ENCODE measurements around the gene COG1. TPM values are rescaled to one million over a fixed set of nuclear protein-coding genes. Genes with fewer than 3 reads are reported as not detected.

The COG1 gene
- total RNA-seq, 1 donor, result 23.2 TPM

- no peaks in the 10 kb centered on the region for H3K27me3 ChIP-seq (ENCODE audit: insufficient read depth, low read length)
- no peak overlapping the region for H3K4me3 ChIP-seq (ENCODE audit: insufficient read depth, low read length)
- TF ChIP-seq CTCF (IDR thresholded peaks at IDR 0.05; ENCODE audit: extremely low read depth, low read depth, low read length), result no peak
- H3K36me3 ChIP-seq (ENCODE audit: insufficient read depth, low read length), result peaks cover 6% of the 10 kb centered on the region
- H3K9me3 ChIP-seq (ENCODE audit: low read depth, low read length), result no peaks in the 10 kb centered on the region
- H3K4me2 ChIP-seq (ENCODE audit: insufficient read depth, low read length), result no peak overlapping the region
- H3K4me1 ChIP-seq (ENCODE audit: insufficient read depth, low read length), result peaks cover 29% of the 10 kb centered on the region
- peaks cover 67% of the 10 kb centered on the region for H3K79me2 ChIP-seq (ENCODE audit: insufficient read depth, low read length)
- DNase-seq (ENCODE audit: insufficient read length, low spot score, missing footprints), result no peak
- no peak overlapping the region for H3K27ac ChIP-seq (ENCODE audit: low read depth, low read length)
- H2AFZ ChIP-seq (ENCODE audit: low read length), result no peak overlapping the region
- peaks cover 14% of the 10 kb centered on the region for H4K20me1 ChIP-seq (ENCODE audit: insufficient read depth, low read length)
These were observed 30.9 kb downstream of the COG1 start for GRCh38 chr17:73223626-73224230.

- Histone ChIP-seq H3K4me2 (ENCODE audit: insufficient read depth, low read length) (no peak overlapping the region), H3K27ac (ENCODE audit: low read depth, low read length) (no peak overlapping the region), H3K79me2 (ENCODE audit: insufficient read depth, low read length) (peaks cover 67% of the 10 kb centered on the region), H3K9me3 (ENCODE audit: low read depth, low read length) (no peaks in the 10 kb centered on the region), H4K20me1 (ENCODE audit: insufficient read depth, low read length) (peaks cover 19% of the 10 kb centered on the region), H3K27me3 (ENCODE audit: insufficient read depth, low read length) (no peaks in the 10 kb centered on the region), H3K4me1 (ENCODE audit: insufficient read depth, low read length) (peaks cover 34% of the 10 kb centered on the region), H3K4me3 (ENCODE audit: insufficient read depth, low read length) (no peak overlapping the region), H3K36me3 (ENCODE audit: insufficient read depth, low read length) (peaks cover 6% of the 10 kb centered on the region), H2AFZ (ENCODE audit: low read length) (no peak overlapping the region)
- DNase-seq (ENCODE audit: insufficient read length, low spot score, missing footprints), result no peak
- no peak for TF ChIP-seq CTCF (IDR thresholded peaks at IDR 0.05; ENCODE audit: extremely low read depth, low read depth, low read length)
These were observed 31.4 kb downstream of the COG1 start for GRCh38 chr17:73224237-73224636.

- H3K27ac ChIP-seq (ENCODE audit: low read depth, low read length), result peak overlapping the region; percentile 9
- H3K4me3 ChIP-seq (ENCODE audit: insufficient read depth, low read length), result no peak overlapping the region
- no peaks in the 10 kb centered on the region for H3K27me3 ChIP-seq (ENCODE audit: insufficient read depth, low read length)
- peaks cover 6% of the 10 kb centered on the region for H3K36me3 ChIP-seq (ENCODE audit: insufficient read depth, low read length)
- H3K4me1 ChIP-seq (ENCODE audit: insufficient read depth, low read length), result peaks cover 37% of the 10 kb centered on the region
- no peak overlapping the region for H3K4me2 ChIP-seq (ENCODE audit: insufficient read depth, low read length)
- DNase-seq (ENCODE audit: insufficient read length, low spot score, missing footprints), result no peak
- H3K79me2 ChIP-seq (ENCODE audit: insufficient read depth, low read length), result peaks cover 69% of the 10 kb centered on the region
- peaks cover 22% of the 10 kb centered on the region for H4K20me1 ChIP-seq (ENCODE audit: insufficient read depth, low read length)
- no peaks in the 10 kb centered on the region for H3K9me3 ChIP-seq (ENCODE audit: low read depth, low read length)
- H2AFZ ChIP-seq (ENCODE audit: low read length), result no peak overlapping the region
- no peak for TF ChIP-seq CTCF (IDR thresholded peaks at IDR 0.05; ENCODE audit: extremely low read depth, low read depth, low read length)
These were observed 31.9 kb downstream of the COG1 start for GRCh38 chr17:73224663-73225305.

GRCh38 chr17:73226556-73227172, 33.8 kb downstream of the COG1 start:
- peaks cover 79% of the 10 kb centered on the region for H3K79me2 ChIP-seq (ENCODE audit: insufficient read depth, low read length)
- H3K9me3 ChIP-seq (ENCODE audit: low read depth, low read length), result no peaks in the 10 kb centered on the region
- TF ChIP-seq CTCF (IDR thresholded peaks at IDR 0.05; ENCODE audit: extremely low read depth, low read depth, low read length), result no peak
- no peak overlapping the region for H2AFZ ChIP-seq (ENCODE audit: low read length)
- peaks cover 6% of the 10 kb centered on the region for H3K36me3 ChIP-seq (ENCODE audit: insufficient read depth, low read length)
- H3K4me2 ChIP-seq (ENCODE audit: insufficient read depth, low read length), result peak overlapping the region; percentile 65
- peaks cover 33% of the 10 kb centered on the region for H4K20me1 ChIP-seq (ENCODE audit: insufficient read depth, low read length)
- no peaks in the 10 kb centered on the region for H3K27me3 ChIP-seq (ENCODE audit: insufficient read depth, low read length)
- peak overlapping the region; percentile 32 for H3K27ac ChIP-seq (ENCODE audit: low read depth, low read length)
- no peak for DNase-seq (ENCODE audit: insufficient read length, low spot score, missing footprints)
- H3K4me3 ChIP-seq (ENCODE audit: insufficient read depth, low read length), result peak overlapping the region; percentile 24
- peaks cover 45% of the 10 kb centered on the region for H3K4me1 ChIP-seq (ENCODE audit: insufficient read depth, low read length)

All from osteoblast (primary cell).